Measurements from ENCODE around the gene STEAP4.

DNA sequence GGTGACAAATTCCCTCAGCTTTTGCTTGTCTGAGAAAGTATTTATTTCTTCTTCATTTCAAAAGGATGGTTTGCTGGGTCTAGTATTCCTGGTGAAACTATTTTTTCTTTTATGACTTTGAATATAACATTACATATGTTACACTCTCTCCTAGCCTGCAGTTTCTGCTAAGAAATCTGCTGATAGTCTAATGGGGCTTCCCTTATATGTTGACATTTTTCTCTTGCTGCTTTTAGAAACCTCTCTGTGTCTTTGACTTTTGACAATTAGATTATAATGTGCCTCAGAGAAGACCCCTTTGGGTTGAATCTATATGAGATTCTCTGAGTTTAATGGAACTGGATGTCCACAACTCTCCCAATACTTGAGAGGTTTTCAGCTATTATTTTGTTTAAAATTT lies 53.1 kb downstream of the STEAP4 start:
- no peak for TF ChIP-seq POLR2A (IDR thresholded peaks at IDR 0.05)
- TF ChIP-seq, protein P1, sequence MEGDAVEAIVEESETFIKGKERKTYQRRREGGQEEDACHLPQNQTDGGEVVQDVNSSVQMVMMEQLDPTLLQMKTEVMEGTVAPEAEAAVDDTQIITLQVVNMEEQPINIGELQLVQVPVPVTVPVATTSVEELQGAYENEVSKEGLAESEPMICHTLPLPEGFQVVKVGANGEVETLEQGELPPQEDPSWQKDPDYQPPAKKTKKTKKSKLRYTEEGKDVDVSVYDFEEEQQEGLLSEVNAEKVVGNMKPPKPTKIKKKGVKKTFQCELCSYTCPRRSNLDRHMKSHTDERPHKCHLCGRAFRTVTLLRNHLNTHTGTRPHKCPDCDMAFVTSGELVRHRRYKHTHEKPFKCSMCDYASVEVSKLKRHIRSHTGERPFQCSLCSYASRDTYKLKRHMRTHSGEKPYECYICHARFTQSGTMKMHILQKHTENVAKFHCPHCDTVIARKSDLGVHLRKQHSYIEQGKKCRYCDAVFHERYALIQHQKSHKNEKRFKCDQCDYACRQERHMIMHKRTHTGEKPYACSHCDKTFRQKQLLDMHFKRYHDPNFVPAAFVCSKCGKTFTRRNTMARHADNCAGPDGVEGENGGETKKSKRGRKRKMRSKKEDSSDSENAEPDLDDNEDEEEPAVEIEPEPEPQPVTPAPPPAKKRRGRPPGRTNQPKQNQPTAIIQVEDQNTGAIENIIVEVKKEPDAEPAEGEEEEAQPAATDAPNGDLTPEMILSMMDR (IDR thresholded peaks at IDR 0.05): no peak

All from lower leg skin (tissue), 3 donors.